Erythroblast (primary cell): ENCODE measurements around the gene UNCX.

Experiments
- GATA1 ChIP-seq: IDR thresholded peaks from 2 replicates; pipeline ENCODE4 v1.6.1; 2011; ENCODE audit warnings: low read depth, mild to moderate bottlenecking, control low read depth, low read length, moderate library complexity
- POLR2A ChIP-seq: IDR thresholded peaks from 2 replicates; pipeline ENCODE4 v1.6.1; 2011; ENCODE audit warnings: mild to moderate bottlenecking, low read length

DNA sequence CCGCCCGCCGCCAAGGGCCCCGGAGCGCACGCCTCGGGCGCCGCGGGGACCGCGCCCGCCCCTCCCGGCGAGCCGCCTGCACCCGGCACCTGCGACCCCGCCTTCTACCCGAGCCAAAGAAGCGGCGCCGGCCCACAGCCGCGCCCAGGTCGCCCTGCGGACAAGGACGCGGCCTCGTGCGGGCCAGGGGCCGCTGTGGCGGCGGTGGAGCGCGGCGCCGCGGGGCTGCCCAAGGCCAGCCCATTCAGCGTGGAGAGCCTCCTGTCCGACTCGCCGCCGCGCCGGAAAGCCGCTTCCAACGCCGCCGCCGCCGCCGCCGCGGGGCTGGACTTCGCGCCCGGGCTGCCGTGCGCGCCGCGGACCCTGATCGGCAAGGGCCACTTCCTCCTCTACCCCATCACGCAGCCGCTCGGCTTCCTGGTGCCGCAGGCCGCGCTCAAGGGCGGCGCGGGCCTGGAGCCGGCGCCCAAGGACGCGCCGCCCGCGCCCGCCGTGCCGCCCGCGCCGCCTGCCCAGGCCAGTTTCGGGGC, 3.5 kb downstream of the UNCX start:
- TF ChIP-seq POLR2A = no peak
- TF ChIP-seq GATA1 = no peak
